HG03520 (cell line): ENCODE measurements around the gene CAMSAP2.
"Not testable (repeated sequence)": the region's sequence is repeated elsewhere in the genome, so short reads cannot be mapped to it uniquely, and the experiment has no call there.

Experiments
- ATAC-seq: cut with Tn5 transposase; IDR thresholded peaks from one replicate; pipeline ENCODE4 v1.9.1; 2021; ENCODE audit warnings: mild to moderate bottlenecking, moderate library complexity; ENCODE audit not compliant: unreplicated experiment

The CAMSAP2 gene

GRCh38 chr1:200737647-200738291, 924 bp upstream of the CAMSAP2 start:
- no peak for ATAC-seq

GRCh38 chr1:200738949-200739651, 407 bp downstream of the CAMSAP2 start:
- peak; percentile 43 for ATAC-seq

GRCh38 chr1:200739702-200740570, 1.2 kb downstream of the CAMSAP2 start:
- ATAC-seq: peak; percentile 14

GRCh38 chr1:200740571-200741208, 2.0 kb downstream of the CAMSAP2 start:
- ATAC-seq: no peak

- ATAC-seq: no peak
Observed at GRCh38 chr1:200741551-200742207, 3.0 kb downstream of the CAMSAP2 start.

- no peak for ATAC-seq
Observed at GRCh38 chr1:200744143-200744542, 5.5 kb downstream of the CAMSAP2 start.

GRCh38 chr1:200749090-200749489, 10.4 kb downstream of the CAMSAP2 start:
- no peak for ATAC-seq

- ATAC-seq: not testable (repeated sequence)
Observed at GRCh38 chr1:200750749-200751148, 12.1 kb downstream of the CAMSAP2 start.

GRCh38 chr1:200751717-200752116, 13.0 kb downstream of the CAMSAP2 start:
- ATAC-seq: peak; percentile 86

GRCh38 chr1:200753650-200754198, 15.0 kb downstream of the CAMSAP2 start:
- ATAC-seq: no peak

- no peak for ATAC-seq
Observed at GRCh38 chr1:200755456-200755855, 16.8 kb downstream of the CAMSAP2 start.

GRCh38 chr1:200762089-200762488, 23.4 kb downstream of the CAMSAP2 start:
- no peak for ATAC-seq

- no peak for ATAC-seq
Observed at GRCh38 chr1:200767321-200767720, 28.6 kb downstream of the CAMSAP2 start.

- ATAC-seq: no peak
Observed at GRCh38 chr1:200771625-200772555, 33.2 kb downstream of the CAMSAP2 start.

- no peak for ATAC-seq
Observed at GRCh38 chr1:200774311-200774710, 35.6 kb downstream of the CAMSAP2 start.

- ATAC-seq: no peak
Observed at GRCh38 chr1:200774735-200775444, 36.2 kb downstream of the CAMSAP2 start.

- ATAC-seq: no peak
Observed at GRCh38 chr1:200775850-200776249, 37.2 kb downstream of the CAMSAP2 start.

- no peak for ATAC-seq
Observed at GRCh38 chr1:200776949-200777348, 38.3 kb downstream of the CAMSAP2 start.

GRCh38 chr1:200778766-200779165, 40.1 kb downstream of the CAMSAP2 start:
- ATAC-seq: no peak
